HG02623 (cell line): ENCODE results near the gene S1PR5.
"Not testable (repeated sequence)": the region's sequence is repeated elsewhere in the genome, so short reads cannot be mapped to it uniquely, and the experiment has no call there.

Experiments
- ATAC-seq: cut with Tn5 transposase; IDR thresholded peaks from one replicate; pipeline ENCODE4 v1.9.1; 2021; ENCODE audit warnings: moderate library complexity; ENCODE audit not compliant: unreplicated experiment

Gene S1PR5

GRCh38 chr19:10517361-10517759 is at the start of gene S1PR5:
Gene S1PR5 (minus strand): TSS chr19:10517447. CDS start chr19:10515011, 2,436 bp downstream.
- ATAC-seq, result no peak

- ATAC-seq, result no peak
Measured at GRCh38 chr19:10566658-10567410, 49.6 kb upstream of the S1PR5 start.

- ATAC-seq, result no peak
Measured at GRCh38 chr19:10566408-10566657, 49.1 kb upstream of the S1PR5 start.

- ATAC-seq, result peak; percentile 40
Measured at GRCh38 chr19:10565567-10566407, 48.5 kb upstream of the S1PR5 start, which contains the start of gene KRI1. Gene KRI1 (minus strand): TSS chr19:10566010. CDS start chr19:10565999, 11 bp downstream.

- ATAC-seq, result no peak
Measured at GRCh38 chr19:10565028-10565566, 47.9 kb upstream of the S1PR5 start.

GRCh38 chr19:10562609-10563008 is 45.4 kb upstream of the S1PR5 start:
- no peak for ATAC-seq

GRCh38 chr19:10560154-10560553 is 42.9 kb upstream of the S1PR5 start:
- ATAC-seq, result no peak

GRCh38 chr19:10557603-10558197 is 40.5 kb upstream of the S1PR5 start:
- no peak for ATAC-seq

GRCh38 chr19:10555610-10555973 is 38.3 kb upstream of the S1PR5 start:
- ATAC-seq, result no peak

- ATAC-seq, result no peak
Measured at GRCh38 chr19:10554760-10555609, 37.7 kb upstream of the S1PR5 start.

GRCh38 chr19:10553943-10554381 is 36.7 kb upstream of the S1PR5 start:
- ATAC-seq, result peak; percentile 57

GRCh38 chr19:10553087-10553667 is 35.9 kb upstream of the S1PR5 start:
- no peak for ATAC-seq

GRCh38 chr19:10552510-10553053 is 35.3 kb upstream of the S1PR5 start:
- no peak for ATAC-seq

GRCh38 chr19:10551698-10552301 is 34.6 kb upstream of the S1PR5 start:
- no peak for ATAC-seq

GRCh38 chr19:10551006-10551405 is 33.8 kb upstream of the S1PR5 start:
- ATAC-seq, result not testable (repeated sequence)

- ATAC-seq, result no peak
Measured at GRCh38 chr19:10550336-10550735, 33.1 kb upstream of the S1PR5 start.

GRCh38 chr19:10549733-10550132 is 32.5 kb upstream of the S1PR5 start:
- ATAC-seq, result no peak

GRCh38 chr19:10548746-10549276 is 31.6 kb upstream of the S1PR5 start:
- ATAC-seq, result no peak

GRCh38 chr19:10546817-10547216 is 29.6 kb upstream of the S1PR5 start:
- no peak for ATAC-seq
